ENCODE measurements around the gene MBP.
A peak's percentile ranks its signal among the peaks of the same experiment; 100 is the strongest.
"Not testable (repeated sequence)": the region's sequence is repeated elsewhere in the genome, so short reads cannot be mapped to it uniquely, and the experiment has no call there.

The MBP gene

DNA sequence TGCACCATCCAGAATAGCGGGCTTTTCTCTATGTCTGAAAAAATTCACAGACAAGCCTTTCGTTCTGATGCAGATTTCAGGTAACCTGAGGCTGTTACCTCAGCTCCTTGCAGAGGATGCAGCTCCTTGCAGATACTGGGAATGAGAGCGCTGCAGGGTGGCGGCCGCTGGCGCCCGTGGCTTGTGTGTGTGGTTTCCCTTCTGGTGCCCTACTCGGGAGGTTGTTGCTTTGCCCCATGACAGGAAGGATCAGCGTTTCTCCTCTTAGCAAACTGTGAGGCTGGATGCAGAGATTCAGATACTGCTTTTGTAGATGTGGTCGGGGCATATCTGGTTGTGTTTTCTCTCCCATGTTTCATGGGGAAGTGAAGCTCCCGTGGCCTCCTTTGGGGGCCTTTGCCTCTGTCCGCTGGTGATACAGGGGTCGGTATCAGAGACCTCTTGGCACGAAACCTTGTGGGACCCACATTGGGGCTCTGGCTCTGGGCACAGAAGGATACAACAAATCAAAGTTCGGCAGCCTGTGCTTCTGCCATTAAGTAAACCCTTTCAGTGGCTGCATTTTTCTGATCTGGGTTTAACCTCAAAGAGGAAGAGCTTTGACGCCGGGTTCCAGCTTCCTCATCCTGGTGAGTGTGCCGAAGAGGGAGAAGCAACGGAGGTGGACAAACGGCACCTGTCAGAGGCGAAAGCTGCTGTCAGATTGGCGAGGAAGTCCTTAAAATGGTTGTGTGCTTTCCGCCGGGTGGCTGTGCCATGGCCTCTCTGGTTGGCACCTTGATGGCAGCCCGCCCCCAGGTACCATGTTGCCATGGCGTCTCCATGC is 127.8 kb downstream of the MBP start:
- DNase-seq, result peak; percentile 76 to 83

DNA sequence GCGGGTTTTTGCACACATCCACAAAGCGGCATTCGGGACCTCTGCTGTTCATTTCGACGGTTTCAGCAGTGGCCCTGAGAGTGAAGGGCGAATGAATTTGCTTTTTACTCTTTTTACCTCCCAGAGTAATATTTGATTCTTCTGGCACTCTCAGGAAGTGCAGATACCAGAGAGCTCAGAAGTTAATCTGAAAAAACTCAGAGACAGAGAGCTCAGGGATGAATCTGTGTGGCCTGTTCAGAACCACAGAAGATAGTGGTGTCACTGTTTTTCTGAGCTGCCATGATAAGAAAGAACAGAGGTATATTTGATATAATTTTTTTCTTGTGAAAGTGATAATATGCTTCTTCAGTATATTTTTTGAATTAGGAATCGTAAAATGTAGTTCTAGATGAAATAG is 129.3 kb downstream of the MBP start:
- DNase-seq, result no peak

DNA sequence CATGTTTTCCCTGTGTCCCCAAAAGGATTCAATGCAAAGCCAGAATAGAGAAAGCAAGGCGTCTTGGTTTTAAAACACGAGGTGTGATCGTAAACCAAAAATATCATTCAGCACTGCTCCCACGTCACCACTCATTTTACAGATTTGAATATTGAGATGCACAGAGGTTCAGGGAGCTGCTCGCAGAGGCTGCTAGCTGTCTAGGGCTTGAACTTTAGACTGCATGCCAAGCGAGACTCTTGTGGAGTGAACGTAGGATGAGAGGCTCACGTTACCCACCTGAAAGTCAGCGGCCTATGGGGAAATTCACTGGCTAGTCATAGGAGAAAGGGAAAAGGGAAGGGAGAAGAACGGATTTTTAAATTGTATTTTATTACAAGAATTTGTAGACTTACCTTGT is 130.1 kb downstream of the MBP start:
- DNase-seq, result no peak

DNA sequence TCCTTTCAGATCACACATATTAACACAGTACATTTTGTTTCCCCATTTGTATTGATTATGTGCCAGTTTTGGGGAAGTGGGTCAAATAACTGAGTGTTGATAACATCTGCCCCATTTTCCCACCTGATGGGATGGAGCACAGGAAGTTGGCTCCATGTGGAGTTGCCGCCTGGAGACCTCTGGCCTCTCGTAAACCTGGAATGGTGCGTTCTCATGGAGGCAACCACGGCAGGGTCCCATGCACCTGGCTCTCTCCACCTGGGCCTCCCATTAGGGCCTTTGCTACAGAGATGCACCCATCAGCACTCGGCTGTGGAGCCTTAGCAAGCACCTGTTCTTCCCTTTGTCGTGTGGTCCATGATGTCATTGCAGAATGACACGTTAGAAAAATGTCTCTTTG is 130.6 kb downstream of the MBP start:
- no peak for DNase-seq

DNA sequence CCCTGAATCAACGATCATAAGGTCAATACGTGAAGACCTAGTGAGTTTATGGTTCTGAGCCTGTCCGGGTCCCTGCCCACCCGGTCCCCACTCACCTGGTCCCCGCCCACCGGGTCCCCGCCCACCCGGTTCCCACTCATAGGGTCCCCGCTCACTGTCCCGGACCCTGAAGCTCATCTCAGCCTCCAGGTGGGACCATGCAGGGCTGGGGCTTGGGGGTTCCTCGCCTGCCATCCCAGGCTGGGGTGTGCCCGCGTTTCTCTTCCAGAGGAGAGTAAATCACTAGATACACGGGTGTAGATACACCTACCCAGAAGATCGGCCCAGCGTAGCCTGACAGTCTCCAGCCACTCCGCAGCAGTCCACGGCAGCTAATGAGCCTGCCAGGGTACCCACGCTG is 131.5 kb downstream of the MBP start:
- DNase-seq, result no peak

DNA sequence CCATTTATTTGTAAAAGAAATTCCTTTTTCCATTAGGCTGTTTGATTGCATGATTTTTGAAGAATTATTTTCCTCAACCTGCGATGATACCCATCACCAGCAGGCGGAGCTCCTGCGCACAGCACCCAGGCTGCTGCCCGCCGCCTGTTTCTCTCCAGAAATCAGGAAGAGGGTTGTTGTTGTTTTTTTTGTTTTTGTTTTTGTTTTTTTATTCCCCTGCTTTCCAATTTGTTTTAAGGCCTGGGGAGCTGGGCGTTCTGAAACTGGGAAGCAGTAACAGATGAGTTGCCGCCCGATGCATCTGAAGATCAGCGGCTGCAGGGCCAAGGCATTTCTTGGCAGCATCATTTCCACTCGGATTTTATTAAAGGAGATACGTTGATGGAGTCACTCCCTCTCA is 132.1 kb downstream of the MBP start:
- peak; percentile 70 to 76 for DNase-seq

DNA sequence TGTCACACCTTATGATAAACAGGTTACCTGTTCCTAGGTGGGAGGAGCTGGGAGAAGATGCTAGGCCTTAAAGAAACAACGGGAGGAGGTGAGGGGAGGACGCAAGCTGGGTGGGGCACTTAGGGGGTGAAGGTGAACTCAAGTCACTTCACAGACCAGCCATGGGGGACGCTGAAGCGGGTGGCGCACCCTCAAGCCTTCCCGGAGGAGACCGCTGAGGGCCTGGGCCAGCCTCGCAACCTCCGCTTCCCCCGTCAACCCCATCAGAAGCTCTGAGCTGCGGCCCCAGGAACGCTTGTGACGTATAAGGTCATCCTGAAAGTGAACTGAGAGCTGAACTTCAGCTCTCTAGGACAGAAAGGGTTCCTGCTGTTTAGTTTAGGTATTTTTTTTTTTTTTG is 133.5 kb downstream of the MBP start:
- DNase-seq, result no peak

DNA sequence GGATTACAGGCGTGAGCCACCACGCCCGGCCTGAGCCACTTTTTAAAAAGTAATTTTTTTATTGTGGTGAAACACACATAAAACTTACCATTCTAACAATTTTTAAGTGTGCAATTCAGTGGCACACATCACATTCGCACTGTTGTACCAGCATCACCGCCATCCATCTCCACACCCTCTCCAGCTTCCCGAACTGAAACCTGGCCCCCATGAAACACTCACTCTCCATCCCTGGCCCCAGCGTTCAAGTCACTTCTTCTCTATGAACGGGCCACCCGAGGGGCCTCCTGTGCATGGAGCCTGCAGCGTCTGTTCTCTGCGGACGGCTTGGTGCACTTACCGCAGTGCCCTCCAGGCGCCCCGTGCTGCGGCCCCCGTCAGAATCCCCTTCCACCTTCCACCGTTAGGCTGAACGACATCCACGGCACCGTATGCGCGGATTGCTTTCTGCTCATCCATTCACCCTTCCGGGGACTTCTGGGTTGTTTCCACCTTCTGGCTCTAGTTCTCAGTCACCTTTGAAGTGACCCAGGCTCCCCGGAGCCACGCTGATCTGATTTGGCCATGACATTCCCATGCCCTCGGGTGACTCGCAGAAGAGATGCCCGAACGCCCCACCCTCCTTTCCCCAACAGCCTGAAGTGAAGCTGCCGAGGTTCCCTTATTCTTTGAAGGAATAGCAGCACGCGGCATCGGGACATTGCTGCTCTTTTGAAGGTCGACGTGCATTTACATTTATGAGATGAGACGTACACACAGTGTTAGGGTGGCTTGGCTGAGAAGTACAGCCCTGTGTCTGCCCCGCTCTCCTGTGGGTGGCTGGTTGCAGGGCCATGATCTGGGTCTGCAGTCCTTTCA is 134.4 kb downstream of the MBP start:
- DNase-seq, result no peak

DNA sequence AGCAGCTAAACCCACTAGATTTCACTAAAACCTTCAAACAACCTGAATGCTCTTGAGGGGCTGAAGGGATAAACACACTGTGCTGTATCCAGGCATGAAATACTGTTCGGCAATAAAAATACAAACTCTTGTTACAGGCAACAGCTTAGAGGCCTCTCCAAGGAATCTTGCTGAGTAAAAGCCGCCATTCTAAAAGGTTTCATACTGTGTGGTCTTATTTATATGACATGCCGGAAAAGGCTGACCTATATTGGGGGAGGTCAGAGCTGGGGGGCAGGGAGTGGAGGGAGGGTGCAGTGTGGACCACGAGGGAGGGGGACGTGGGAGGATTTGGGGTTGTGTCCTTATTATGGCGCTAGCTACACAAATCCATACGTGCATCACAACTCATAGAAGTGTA is 136.2 kb downstream of the MBP start:
- no peak for DNase-seq

DNA sequence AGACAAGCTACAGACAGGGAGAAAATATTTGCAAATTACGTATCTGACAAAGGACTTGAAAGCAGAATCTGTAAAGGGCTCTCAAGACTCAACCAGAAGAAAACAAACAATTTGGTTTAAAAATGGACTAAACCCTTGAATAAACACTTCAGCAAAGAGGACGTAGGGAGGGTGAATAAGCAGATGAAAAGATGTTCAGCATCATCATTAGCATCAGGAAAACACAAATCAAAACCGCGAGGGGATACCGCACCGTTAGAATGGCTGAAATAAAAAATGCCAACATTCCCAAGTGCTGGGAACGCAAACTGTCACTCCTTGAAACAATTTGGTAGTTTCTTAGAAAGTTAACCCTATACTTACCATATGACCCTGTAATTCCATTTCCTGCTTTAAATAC is 136.7 kb downstream of the MBP start:
- no peak for DNase-seq

DNA sequence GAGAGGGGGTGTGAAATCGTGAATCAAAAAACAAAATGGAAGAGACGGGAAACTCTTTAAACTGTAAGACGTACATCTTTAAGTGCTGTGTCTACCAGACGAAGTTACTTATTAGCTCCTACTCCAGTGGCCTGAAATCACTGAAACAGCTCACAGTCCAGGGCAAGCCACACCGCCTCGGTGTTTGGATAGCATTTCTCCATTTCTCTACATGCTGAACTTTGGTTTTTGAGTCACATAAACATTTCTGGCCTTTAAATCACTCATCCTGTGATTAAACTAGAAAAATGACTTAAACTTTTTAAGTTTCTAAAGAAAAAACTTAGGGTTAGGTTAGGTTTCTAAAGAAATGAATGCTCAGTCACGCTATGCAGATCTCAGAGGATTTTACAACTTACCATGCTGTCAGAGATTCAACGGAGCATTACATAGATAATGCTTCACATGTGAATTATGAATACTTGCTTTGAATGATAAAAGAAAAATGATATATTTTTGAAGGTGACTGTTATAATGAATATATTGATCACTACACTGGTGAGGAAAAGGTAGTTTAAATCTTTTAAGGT is 138.4 kb downstream of the MBP start:
- DNase-seq, result no peak

DNA sequence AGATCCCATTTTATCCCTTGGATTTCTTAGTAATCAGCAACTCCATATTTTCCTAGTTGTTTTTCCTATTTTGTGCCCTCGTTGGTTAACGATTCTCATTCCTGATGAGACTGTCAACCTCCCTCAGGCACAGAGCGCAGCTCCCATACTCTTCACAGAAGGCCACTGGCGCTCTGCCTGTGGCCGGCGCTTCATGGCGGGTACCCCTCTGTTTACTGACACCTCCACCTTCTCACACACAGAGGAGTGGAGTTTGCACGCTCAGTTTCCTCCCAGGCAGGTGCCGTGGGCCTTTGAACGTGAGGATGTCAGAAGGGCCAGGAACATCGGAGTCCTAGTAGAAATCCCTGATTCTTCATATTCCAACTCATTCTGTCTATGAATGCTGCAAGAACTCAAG is 139.0 kb downstream of the MBP start:
- no peak for DNase-seq

DNA sequence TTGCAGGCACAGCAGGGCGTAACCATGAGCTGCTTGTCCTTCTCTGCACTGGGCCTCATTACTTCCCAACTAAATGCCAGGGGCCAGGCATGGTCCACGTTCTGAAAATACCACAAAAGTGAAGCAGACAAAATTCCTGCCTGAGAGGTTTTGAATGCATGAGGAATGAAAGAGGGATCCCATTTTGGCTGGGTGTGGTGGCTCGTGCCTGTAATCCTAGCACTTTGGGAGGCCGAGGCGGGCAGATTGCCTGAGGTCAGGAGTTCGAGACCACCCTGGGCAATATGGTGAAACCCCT is 139.5 kb downstream of the MBP start:
- no peak for DNase-seq

DNA sequence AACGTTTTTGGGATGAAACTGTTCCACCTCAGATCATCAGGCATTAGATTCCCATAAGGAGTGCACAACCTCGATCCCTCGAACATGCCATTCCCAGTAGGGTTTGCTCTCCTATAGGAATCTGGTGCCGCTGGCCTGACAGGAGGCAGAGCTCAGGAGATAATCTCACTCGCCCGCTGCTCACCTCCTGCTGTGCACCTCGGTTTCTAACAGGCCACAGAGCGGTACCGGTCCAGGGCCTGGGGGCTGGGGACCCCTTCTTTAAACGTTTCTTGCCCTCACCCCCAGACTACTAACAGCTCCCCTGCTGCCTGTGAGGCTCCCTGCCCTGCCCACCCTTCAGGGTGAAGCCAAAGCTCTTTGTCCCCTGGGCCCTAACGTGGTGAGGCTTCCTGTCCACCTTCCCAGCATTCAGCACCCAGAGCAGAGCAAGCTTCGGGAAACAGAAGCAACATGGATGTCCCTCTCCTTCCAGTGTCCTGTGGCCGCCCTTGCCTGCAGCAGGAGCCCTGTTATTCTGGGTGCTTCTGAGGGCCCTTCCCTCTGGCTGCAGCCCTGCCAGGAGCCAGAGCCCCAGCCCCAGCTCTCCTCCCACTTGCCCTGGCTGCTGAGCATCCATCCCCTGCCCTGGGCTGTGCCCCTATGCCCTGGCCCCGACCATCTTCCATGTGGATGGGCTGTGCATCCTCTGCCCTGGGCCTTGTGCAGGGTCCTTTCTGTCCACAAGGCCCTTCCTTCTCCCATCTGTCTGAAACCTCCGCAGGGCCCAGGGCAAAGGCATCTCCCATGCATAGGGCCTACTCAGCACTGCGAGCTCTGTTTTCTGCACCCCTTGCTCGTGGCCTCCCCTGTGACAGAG is 140.1 kb downstream of the MBP start:
- no peak for DNase-seq

DNA sequence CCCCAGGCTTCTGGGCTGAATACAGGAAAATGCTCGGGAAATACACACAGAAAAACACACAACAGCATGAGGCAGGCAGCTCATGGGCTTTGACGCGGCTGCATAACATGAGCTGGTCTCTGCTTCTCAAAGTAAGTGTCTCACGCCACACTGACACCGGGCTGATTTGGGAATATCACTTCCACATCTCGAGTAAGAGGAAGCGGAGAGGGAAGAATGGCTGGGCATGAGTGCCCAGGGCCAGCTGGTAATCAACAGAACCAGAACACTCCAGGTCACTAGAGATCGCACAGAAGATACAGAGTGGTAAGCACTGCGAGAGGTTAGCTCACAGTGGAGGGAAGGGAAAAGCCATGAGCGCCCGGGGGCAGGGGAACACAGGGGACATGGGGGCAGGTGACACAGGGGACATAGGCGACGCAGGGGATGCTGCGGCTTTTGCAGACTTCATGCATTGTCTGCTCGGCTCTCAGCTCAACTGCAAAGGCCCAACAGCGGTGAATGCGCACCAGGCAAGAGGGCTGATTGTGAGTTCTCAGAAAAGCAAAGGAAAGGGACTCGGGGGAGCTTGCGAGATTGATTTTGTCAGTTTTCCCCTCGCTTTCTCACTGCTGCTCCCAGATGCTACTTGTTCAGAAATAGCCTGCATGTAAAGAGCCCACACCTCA is 141.4 kb downstream of the MBP start:
- peak in 1 of 2 donors; percentile 64 for DNase-seq

DNA sequence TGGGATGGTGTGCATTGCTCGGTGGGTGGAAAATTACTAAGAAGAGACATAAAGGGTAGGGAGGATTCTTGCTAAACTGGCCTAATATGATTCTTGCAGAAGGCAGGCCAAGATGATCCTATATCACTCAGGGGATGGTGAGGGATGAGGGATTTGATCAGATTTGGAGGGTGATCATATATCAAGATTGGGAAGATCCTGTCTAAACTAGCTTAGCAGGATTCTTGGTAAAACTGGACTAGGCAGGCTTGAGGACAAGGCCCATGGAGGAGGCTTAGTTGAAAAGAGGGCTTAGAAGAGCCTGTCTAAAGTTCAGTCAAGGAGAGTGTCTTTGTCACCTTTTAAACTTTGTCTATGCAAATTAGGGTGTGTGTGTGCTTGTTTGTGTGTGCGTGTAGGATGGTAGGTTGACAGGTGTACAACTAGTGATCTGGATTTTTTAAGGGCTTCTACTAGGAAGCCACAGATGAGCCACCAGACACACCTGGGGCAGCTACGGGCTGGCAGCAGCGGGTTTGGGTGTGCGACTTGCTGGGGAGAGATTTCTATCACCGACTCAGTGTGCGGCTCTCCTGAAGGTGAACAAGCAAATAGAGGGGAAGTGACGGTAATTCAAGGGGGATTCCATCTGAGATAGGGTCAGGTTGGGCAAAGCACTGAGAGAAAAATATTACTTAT is 142.1 kb downstream of the MBP start:
- not testable (repeated sequence) for DNase-seq

DNA sequence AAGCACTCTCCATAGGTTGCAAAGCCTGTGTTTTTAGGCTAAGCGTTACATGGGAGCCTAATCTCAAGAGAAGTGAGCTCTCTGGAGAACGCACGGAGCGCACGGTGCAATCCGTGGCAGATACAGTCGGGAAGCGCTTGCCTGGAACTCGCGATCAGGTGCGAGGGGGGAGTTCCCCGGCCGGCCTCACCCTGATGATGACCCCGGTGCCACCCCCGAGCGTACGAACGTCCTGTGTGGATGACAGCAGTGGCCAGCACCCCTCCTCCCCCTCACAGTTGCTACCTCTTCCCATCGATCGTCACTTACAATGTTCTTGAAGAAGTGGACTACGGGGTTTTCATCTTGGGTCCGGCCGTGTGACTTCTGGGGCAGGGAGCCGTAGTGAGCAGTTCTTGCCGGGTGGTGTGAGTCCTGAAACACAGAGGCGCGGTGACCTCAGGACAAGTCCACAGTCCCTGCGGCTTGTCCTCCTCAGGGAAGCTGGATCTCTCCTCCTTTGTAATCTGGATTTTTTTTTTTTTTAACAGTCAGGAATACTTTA is 142.9 kb downstream of the MBP start:
- no peak for DNase-seq

DNA sequence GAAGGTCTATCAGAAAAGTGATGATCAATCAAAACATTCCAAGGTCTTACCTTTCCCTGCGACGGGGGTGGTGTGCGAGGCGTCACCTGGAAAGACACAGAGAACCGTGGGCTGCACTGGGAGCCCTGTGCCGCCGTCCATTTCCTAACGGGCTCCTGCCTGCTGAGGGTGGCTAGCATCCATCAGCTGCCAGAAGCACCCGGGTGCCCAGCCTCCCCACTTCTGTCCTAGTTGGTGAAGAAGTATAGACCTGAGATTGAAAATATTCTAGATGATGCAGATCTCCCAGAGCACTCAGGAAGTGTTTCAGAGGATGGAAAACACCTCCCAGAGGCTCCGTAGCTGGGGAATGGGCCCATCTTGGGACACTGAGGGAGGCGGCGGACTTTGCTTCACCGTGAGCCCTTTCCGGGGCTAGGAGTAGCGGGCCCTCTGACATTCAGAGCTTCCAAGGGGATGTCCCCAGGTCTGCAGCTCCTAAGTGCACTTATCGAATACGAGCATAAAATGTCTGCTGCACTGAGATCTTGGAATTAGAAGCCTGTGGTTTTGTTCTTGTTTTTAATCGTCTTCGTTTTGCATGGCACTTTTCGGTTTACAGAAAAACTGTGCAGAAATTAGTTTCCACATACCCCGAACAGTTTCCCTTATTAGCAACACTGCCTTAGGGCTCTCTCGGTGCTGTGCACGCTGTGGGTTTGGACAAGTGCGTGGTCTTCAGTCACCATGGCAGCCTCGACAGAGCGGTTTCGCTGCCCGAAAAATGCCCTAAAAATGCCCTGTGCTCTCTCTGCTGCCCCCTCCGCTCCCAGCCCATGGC is 143.5 kb downstream of the MBP start:
- DNase-seq, result no peak

DNA sequence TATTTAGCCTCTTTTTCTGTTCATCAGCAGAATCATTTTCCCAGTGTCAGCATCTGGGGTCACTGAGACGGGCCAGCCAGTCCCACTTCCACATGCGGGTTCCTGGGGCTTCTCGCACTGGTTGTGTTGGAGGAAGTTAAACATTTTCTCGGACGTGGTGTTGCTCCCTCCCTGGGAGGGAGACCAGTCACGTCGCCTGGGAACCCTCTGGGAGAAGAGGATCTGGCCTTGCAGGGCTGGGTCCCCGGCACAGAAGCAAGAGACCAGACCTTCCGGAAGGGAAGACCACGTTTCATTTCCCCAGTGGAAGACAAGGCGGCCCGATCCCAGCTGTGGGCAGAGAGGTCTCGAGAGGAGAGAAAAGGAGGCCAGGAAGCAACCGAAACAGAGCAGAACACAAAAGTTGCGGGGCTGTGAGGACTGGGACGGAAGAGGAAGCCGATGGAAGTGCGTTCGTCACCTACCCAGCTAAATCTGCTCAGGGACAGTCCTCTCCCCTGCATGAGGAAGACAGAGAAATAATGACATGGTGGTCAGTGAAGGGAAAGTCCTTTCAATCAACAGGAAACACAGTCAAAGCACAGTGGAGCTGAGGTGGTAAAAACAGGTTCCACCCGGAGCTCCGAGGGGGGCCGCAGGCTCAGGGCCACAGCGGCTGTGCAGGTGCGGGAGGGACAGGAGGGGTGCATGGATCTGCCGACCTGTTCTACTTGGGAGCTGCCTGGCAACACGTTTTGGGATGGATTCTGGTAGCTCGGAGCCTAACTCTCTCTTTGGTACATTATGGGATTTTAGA is 144.4 kb downstream of the MBP start:
- peak; percentile 56 to 63 for DNase-seq

DNA sequence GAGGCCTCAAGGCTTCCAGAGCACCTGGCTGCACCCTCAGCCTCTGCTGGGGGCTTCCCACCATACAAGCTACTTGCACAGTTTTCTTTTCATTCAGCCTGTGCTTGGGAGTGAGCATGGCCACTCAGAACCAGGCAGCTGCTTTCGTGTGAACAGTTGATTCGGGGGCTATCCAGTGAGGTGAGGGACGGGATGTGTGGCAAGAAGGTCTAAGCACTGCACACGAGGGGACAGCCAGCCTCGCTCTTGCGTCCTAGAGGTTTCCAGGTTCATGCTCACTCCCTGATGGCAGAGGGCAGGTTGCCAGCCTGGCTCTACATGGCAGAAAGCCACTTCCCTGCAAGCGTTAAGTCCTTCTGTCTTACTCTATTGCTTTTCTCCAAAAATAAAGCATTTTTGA is 146.2 kb downstream of the MBP start:
- no peak for DNase-seq

All from inflammatory macrophage (primary cell).